CD4-positive, alpha-beta T cell (primary cell): ENCODE results near the gene EGLN1. TPM values are rescaled to one million over a fixed set of nuclear protein-coding genes. Genes with fewer than 3 reads are reported as not detected.
A peak's percentile ranks its signal among the peaks of the same experiment; 100 is the strongest.

Experiments
- ATAC-seq: fragments of 200-7000 bp; cut with Tn5 transposase; one replicate; pipeline ENCODE4 v1.10.0; 2022; ENCODE audit warnings: mild to moderate bottlenecking; ENCODE audit not compliant: poor library complexity
- CTCF ChIA-PET: fragments of 350-600 bp; sonication (Branson Sonifier 250); formaldehyde crosslinking; loops from one replicate; lab custom pipeline; 2021; ENCODE audit warnings: antibody characterized with exemption, inconsistent platforms; lab: Charles Lee
- POLR2A ChIA-PET: fragments of 350-600 bp; sonication (Branson Sonifier 250); formaldehyde crosslinking; loops from one replicate; lab custom pipeline; 2021; ENCODE audit warnings: antibody characterized with exemption, inconsistent platforms; lab: Charles Lee
- DNase-seq, 14 experiments: peaks; one replicate each; pipeline ENCODE4 v3.0.0-alpha.2; 2013 to 2020; ENCODE audit warnings: mixed read lengths in 2 of 14
- H3K27ac ChIP-seq, 2 donors: one replicate each; pipeline versions ENCODE4 v1.5.1 to v1.7.0; 2013; ENCODE audit warnings: low read length in 2 of 2, low read depth in 1 of 2, mild to moderate bottlenecking in 1 of 2
- H3K27me3 ChIP-seq, 2 experiments: 1 replicate in 1 of 2; 2 replicates in 1 of 2; pipeline versions ENCODE4 v1.6.1 to v1.7.0; 2013; ENCODE audit warnings: low read length in 2 of 2, control low read depth in 1 of 2, mild to moderate bottlenecking in 1 of 2, moderate library complexity in 1 of 2; ENCODE audit not compliant: insufficient read depth in 2 of 2, control insufficient read depth in 1 of 2
- H3K36me3 ChIP-seq: one replicate; pipeline ENCODE4 v1.6.1; 2013; ENCODE audit warnings: low read length, control low read depth; ENCODE audit not compliant: insufficient read depth
- H3K4me1 ChIP-seq: one replicate; pipeline ENCODE4 v1.6.1; 2013; ENCODE audit warnings: low read length, control low read depth; ENCODE audit not compliant: insufficient read depth
- H3K4me3 ChIP-seq: one replicate; pipeline ENCODE4 v1.5.1; 2013; ENCODE audit warnings: mild to moderate bottlenecking, low read length, moderate library complexity
- H3K9me3 ChIP-seq, 2 experiments: 1 replicate in 1 of 2; 2 replicates in 1 of 2; pipeline versions ENCODE4 v1.6.1 to v1.7.0; 2013; ENCODE audit warnings: low read length in 2 of 2, mild to moderate bottlenecking in 2 of 2, control low read depth in 1 of 2, moderate library complexity in 1 of 2; ENCODE audit not compliant: control insufficient read depth in 1 of 2, insufficient read depth in 1 of 2
- H3K27ac Mint-ChIP-seq: one replicate; pipeline ENCODE4 v1.8.0; 2020; ENCODE audit warnings: mixed read lengths
- H3K27me3 Mint-ChIP-seq: one replicate; pipeline ENCODE4 v1.8.0; 2021; ENCODE audit warnings: mixed read lengths
- H3K36me3 Mint-ChIP-seq: one replicate; pipeline ENCODE4 v1.8.0; 2021; ENCODE audit warnings: low read depth, mixed read lengths
- H3K4me1 Mint-ChIP-seq: one replicate; pipeline ENCODE4 v1.8.0; 2021; ENCODE audit warnings: low read depth, mixed read lengths
- H3K4me3 Mint-ChIP-seq: one replicate; pipeline ENCODE4 v1.8.0; 2020; ENCODE audit warnings: mild to moderate bottlenecking, mixed read lengths
- H3K9me3 Mint-ChIP-seq: one replicate; pipeline ENCODE4 v1.8.0; 2020; ENCODE audit warnings: mixed read lengths
- intact Hi-C, 2 experiments: fragments of 100-400 bp; cut with DNase I in 1 of 2; cut with micrococcal nuclease in 1 of 2; formaldehyde crosslinking; loops; one replicate each; pipeline versions ENCODE4 v1.15.1 to v1.9.0; 2023 to 2025; cut with DNase I, micrococcal nuclease
- total RNA-seq, 174 experiments: library from RNA in 2 of 174; stranded (reverse) in 2 of 174; gene quantifications; one replicate each; pipeline ENCODE4 v1.2.3 and lab custom pipeline; 2021 to 2026
- TF ChIP-seq, protein P1 (sequence below): fragments of 200-600 bp; IDR thresholded peaks from one replicate; pipeline ENCODE4 v1.8.0; 2022; ENCODE audit warnings: antibody characterized with exemption, mild to moderate bottlenecking

Gene EGLN1
- total RNA-seq, 2 experiments from 2014 or later: 8.2 to 9.4 TPM

- Mint-ChIP-seq H3K4me1 (peaks cover 54% of the 10 kb centered on the region), H3K9me3 (no peaks in the 10 kb centered on the region), H3K27me3 (no peaks in the 10 kb centered on the region), H3K27ac (no peak overlapping the region), H3K36me3 (no peaks in the 10 kb centered on the region), H3K4me3 (no peak overlapping the region)
- TF ChIP-seq, protein P1, sequence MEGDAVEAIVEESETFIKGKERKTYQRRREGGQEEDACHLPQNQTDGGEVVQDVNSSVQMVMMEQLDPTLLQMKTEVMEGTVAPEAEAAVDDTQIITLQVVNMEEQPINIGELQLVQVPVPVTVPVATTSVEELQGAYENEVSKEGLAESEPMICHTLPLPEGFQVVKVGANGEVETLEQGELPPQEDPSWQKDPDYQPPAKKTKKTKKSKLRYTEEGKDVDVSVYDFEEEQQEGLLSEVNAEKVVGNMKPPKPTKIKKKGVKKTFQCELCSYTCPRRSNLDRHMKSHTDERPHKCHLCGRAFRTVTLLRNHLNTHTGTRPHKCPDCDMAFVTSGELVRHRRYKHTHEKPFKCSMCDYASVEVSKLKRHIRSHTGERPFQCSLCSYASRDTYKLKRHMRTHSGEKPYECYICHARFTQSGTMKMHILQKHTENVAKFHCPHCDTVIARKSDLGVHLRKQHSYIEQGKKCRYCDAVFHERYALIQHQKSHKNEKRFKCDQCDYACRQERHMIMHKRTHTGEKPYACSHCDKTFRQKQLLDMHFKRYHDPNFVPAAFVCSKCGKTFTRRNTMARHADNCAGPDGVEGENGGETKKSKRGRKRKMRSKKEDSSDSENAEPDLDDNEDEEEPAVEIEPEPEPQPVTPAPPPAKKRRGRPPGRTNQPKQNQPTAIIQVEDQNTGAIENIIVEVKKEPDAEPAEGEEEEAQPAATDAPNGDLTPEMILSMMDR: no peak
- H3K27ac ChIP-seq: no peak overlapping the region
- ATAC-seq (no peak), DNase-seq (no peak)
- peaks cover 4% of the 10 kb centered on the region for H3K4me1 ChIP-seq
- ChIA-PET POLR2A (interaction anchor here (0.9 kb wide), 1 partner anchor 39 kb away, joined by 4 read pairs; no protein-coding TSS in a partner anchor), CTCF (interaction anchor here (0.6 to 1.9 kb wide), 2 partner anchors 12 to 16 kb away, joined by 3 to 6 read pairs; no protein-coding TSS in a partner anchor)
- intact Hi-C loops: no loop called here
- H3K27me3 ChIP-seq: no peaks in the 10 kb centered on the region
- no peaks in the 10 kb centered on the region for H3K36me3 ChIP-seq
- H3K9me3 ChIP-seq: no peaks in the 10 kb centered on the region
- no peak overlapping the region for H3K4me3 ChIP-seq
Observed at GRCh38 chr1:231381729-231382128, 40.4 kb downstream of the EGLN1 start.

- TF ChIP-seq, protein P1: no peak
Observed at GRCh38 chr1:231376875-231377549, 45.1 kb downstream of the EGLN1 start.

GRCh38 chr1:231376101-231376500 is 46.0 kb downstream of the EGLN1 start:
- H3K27ac ChIP-seq: no peak overlapping the region
- ATAC-seq (no peak), DNase-seq (peak in 1 of 14 experiments; percentile 16)
- ChIA-PET POLR2A (interaction anchor here (0.8 kb wide), 1 partner anchor 22 kb away, joined by 4 read pairs; no protein-coding TSS in a partner anchor), CTCF (no interaction called here)
- peaks cover 9% of the 10 kb centered on the region for H3K36me3 ChIP-seq
- peaks cover 5% of the 10 kb centered on the region for H3K4me1 ChIP-seq
- no peaks in the 10 kb centered on the region for H3K9me3 ChIP-seq
- intact Hi-C loops: loop anchor here in 1 of 2 experiments (10.0 kb wide), 1 partner anchor 49 kb away; the partner anchor contains the start of gene EGLN1
- TF ChIP-seq, protein P1: no peak
- H3K27me3 ChIP-seq: no peaks in the 10 kb centered on the region
- no peaks in the 10 kb centered on the region for H3K9me3 Mint-ChIP-seq
- H3K36me3 Mint-ChIP-seq: peaks cover 9% of the 10 kb centered on the region
- peaks cover 48% of the 10 kb centered on the region for H3K4me1 Mint-ChIP-seq
- no peaks in the 10 kb centered on the region for H3K27me3 Mint-ChIP-seq
- H3K4me3 ChIP-seq: no peak overlapping the region
- peak overlapping the region; percentile 35 for H3K27ac Mint-ChIP-seq
- H3K4me3 Mint-ChIP-seq: no peak overlapping the region

More at GRCh38 chr1:231376875-231377549, 45.1 kb downstream of the EGLN1 start:
- ChIA-PET POLR2A (no interaction called here), CTCF (interaction anchor here (1.3 kb wide), 1 partner anchor 15 kb away, joined by 3 read pairs; no protein-coding TSS in a partner anchor)
- Histone ChIP-seq H3K27me3 (no peaks in the 10 kb centered on the region), H3K4me3 (no peak overlapping the region), H3K36me3 (peaks cover 1% of the 10 kb centered on the region), H3K4me1 (peaks cover 5% of the 10 kb centered on the region), H3K27ac (no peak overlapping the region), H3K9me3 (no peaks in the 10 kb centered on the region)
- no peaks in the 10 kb centered on the region for H3K27me3 Mint-ChIP-seq
- peak overlapping the region; percentile 30 for H3K27ac Mint-ChIP-seq
- no peak overlapping the region for H3K4me3 Mint-ChIP-seq
- ATAC-seq (peak; percentile 60), DNase-seq (peak in 1 of 14 experiments; percentile 9)
- peaks cover 2% of the 10 kb centered on the region for H3K36me3 Mint-ChIP-seq
- peaks cover 57% of the 10 kb centered on the region for H3K4me1 Mint-ChIP-seq
- H3K9me3 Mint-ChIP-seq: no peaks in the 10 kb centered on the region
- intact Hi-C loops: loop anchor here in 1 of 2 experiments (10.0 kb wide), 1 partner anchor 48 kb away; the partner anchor contains the start of gene EGLN1
